WTC11 (cell line): Measurements from ENCODE around the gene CAMTA1.

ENCODE experiments used
- ARID4B ChIP-seq: sonication (generic); formaldehyde crosslinking; IDR thresholded peaks from 2 replicates; pipeline ENCODE4 v1.8.0; 2023; ENCODE audit warnings: missing genetic modification reagents, mild to moderate bottlenecking, borderline replicate concordance
- ATF6 ChIP-seq: sonication (generic); formaldehyde crosslinking; IDR thresholded peaks from 2 replicates; pipeline ENCODE4 v1.8.1; 2023; ENCODE audit warnings: mild to moderate bottlenecking, missing genetic modification reagents
- E2F4 ChIP-seq: sonication (generic); formaldehyde crosslinking; IDR thresholded peaks from 2 replicates; pipeline ENCODE4 v1.8.1; 2022; ENCODE audit warnings: low read depth, mild to moderate bottlenecking, moderate library complexity, missing genetic modification reagents, borderline replicate concordance
- FOXP1 ChIP-seq: sonication (generic); formaldehyde crosslinking; IDR thresholded peaks from 2 replicates; pipeline ENCODE4 v1.8.0; 2022; ENCODE audit warnings: missing genetic modification reagents, mild to moderate bottlenecking, moderate library complexity, borderline replicate concordance
- MYBL2 ChIP-seq: sonication (generic); formaldehyde crosslinking; IDR thresholded peaks from 2 replicates; pipeline ENCODE4 v1.8.1; 2023; ENCODE audit warnings: mild to moderate bottlenecking, moderate library complexity, missing genetic modification reagents
- NR1H2 ChIP-seq: sonication (generic); formaldehyde crosslinking; IDR thresholded peaks from 2 replicates; pipeline ENCODE4 v1.9.0; 2021; ENCODE audit warnings: mild to moderate bottlenecking, moderate library complexity, missing genetic modification reagents
- NR3C1 ChIP-seq: sonication (generic); formaldehyde crosslinking; conservative IDR thresholded peaks from 2 replicates; pipeline ENCODE4 v1.8.1; 2023; ENCODE audit warnings: low read depth, mild to moderate bottlenecking, missing genetic modification reagents
- SMAD3 ChIP-seq: sonication (generic); formaldehyde crosslinking; IDR thresholded peaks from 2 replicates; pipeline ENCODE4 v1.8.0; 2022; ENCODE audit warnings: missing genetic modification reagents, mild to moderate bottlenecking, borderline replicate concordance
- SP1 ChIP-seq: sonication (generic); formaldehyde crosslinking; conservative IDR thresholded peaks from 2 replicates; pipeline ENCODE4 v1.8.1; 2022; ENCODE audit warnings: missing genetic modification reagents
- ZBTB43 ChIP-seq: sonication (generic); formaldehyde crosslinking; IDR thresholded peaks from 2 replicates; pipeline ENCODE4 v1.8.1; 2023; ENCODE audit warnings: mild to moderate bottlenecking, missing genetic modification reagents
- ZNF219 ChIP-seq: sonication (generic); formaldehyde crosslinking; IDR thresholded peaks from 2 replicates; pipeline ENCODE4 v1.8.0; 2023; ENCODE audit warnings: missing genetic modification reagents, mild to moderate bottlenecking, borderline replicate concordance
- ZNF263 ChIP-seq: sonication (generic); formaldehyde crosslinking; IDR thresholded peaks from 2 replicates; pipeline ENCODE4 v1.8.1; 2022; ENCODE audit warnings: low read depth, mild to moderate bottlenecking, moderate library complexity, missing genetic modification reagents
- TF ChIP-seq, protein P1 (sequence below): fragments of 200-600 bp; IDR thresholded peaks from 2 replicates; pipeline ENCODE4 v1.8.0; 2022; ENCODE audit warnings: antibody characterized with exemption
- TF ChIP-seq, protein P2 (sequence below): sonication (generic); formaldehyde crosslinking; IDR thresholded peaks from 2 replicates; pipeline ENCODE4 v1.8.0; 2022; ENCODE audit warnings: mild to moderate bottlenecking, missing genetic modification reagents

DNA sequence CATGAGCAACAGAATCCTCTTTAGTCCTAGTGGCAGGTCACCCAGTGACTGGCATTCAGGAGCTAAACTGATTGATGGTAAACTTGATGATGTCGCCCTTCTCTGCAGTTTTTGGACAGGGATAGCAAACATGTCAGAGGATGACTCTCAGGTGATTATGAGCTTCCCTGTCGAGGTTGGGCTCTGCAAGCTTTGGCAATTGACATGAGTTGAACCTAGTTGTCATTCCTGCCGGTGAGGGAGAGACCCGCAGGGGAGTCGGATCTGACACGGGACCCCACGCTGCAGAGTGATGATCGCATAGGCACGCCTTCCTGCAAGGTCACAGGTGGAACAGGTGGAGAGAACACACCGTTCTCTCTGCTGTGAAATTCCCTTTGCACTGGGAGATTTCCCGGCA lies 547.8 kb downstream of the CAMTA1 start:
- no peak for TF ChIP-seq ZBTB43 (CRISPR knock-in tag)
- TF ChIP-seq FOXP1, result no peak
- no peak for TF ChIP-seq SMAD3 (CRISPR knock-in tag)
- TF ChIP-seq, protein P1, sequence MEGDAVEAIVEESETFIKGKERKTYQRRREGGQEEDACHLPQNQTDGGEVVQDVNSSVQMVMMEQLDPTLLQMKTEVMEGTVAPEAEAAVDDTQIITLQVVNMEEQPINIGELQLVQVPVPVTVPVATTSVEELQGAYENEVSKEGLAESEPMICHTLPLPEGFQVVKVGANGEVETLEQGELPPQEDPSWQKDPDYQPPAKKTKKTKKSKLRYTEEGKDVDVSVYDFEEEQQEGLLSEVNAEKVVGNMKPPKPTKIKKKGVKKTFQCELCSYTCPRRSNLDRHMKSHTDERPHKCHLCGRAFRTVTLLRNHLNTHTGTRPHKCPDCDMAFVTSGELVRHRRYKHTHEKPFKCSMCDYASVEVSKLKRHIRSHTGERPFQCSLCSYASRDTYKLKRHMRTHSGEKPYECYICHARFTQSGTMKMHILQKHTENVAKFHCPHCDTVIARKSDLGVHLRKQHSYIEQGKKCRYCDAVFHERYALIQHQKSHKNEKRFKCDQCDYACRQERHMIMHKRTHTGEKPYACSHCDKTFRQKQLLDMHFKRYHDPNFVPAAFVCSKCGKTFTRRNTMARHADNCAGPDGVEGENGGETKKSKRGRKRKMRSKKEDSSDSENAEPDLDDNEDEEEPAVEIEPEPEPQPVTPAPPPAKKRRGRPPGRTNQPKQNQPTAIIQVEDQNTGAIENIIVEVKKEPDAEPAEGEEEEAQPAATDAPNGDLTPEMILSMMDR, result no peak
- TF ChIP-seq E2F4 (CRISPR knock-in tag), result no peak
- no peak for TF ChIP-seq SP1 (CRISPR knock-in tag)
- no peak for TF ChIP-seq ZNF263
- TF ChIP-seq NR3C1 (CRISPR knock-in tag), result no peak
- no peak for TF ChIP-seq ARID4B
- TF ChIP-seq ATF6 (CRISPR knock-in tag), result no peak
- no peak for TF ChIP-seq NR1H2
- TF ChIP-seq MYBL2 (CRISPR knock-in tag), result no peak
- TF ChIP-seq ZNF219, result no peak
- TF ChIP-seq, protein P2, sequence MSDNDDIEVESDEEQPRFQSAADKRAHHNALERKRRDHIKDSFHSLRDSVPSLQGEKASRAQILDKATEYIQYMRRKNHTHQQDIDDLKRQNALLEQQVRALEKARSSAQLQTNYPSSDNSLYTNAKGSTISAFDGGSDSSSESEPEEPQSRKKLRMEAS (CRISPR knock-in tag), result no peak
